ENCODE results near the gene HIVEP2.

DNA sequence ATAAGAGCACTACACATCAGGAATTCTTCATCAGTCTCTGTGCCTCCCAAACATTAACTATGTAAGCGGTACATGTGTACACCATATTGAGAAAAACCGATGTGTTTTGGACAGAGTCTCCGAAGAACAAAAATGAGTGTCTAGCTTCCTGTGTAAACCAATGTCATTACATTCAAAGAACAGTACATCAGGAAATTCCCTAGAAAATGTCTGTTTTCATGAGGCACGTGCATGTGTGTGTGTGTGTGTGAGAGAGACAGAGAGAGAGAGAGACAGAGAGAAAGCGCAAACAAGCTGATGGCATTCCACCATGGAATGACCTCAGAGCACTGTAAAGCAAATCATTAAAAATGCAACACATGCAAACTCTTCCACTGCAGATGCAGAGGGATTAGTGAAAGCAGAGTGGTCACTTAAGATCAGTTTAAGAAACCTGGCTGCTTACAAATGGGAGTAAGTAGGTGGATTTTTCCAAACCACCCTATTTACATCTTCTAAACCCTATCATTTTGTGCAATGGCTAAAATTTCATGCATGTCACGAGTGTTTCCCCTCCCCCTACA lies 133.9 kb downstream of the HIVEP2 start:
- TF ChIP-seq, protein P1, sequence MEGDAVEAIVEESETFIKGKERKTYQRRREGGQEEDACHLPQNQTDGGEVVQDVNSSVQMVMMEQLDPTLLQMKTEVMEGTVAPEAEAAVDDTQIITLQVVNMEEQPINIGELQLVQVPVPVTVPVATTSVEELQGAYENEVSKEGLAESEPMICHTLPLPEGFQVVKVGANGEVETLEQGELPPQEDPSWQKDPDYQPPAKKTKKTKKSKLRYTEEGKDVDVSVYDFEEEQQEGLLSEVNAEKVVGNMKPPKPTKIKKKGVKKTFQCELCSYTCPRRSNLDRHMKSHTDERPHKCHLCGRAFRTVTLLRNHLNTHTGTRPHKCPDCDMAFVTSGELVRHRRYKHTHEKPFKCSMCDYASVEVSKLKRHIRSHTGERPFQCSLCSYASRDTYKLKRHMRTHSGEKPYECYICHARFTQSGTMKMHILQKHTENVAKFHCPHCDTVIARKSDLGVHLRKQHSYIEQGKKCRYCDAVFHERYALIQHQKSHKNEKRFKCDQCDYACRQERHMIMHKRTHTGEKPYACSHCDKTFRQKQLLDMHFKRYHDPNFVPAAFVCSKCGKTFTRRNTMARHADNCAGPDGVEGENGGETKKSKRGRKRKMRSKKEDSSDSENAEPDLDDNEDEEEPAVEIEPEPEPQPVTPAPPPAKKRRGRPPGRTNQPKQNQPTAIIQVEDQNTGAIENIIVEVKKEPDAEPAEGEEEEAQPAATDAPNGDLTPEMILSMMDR (IDR thresholded peaks at IDR 0.05): no peak
- no peak for TF ChIP-seq POLR2A (IDR thresholded peaks at IDR 0.05)
